Measurements from ENCODE around the gene RIF1. TPM values are rescaled to one million over a fixed set of nuclear protein-coding genes. Genes with fewer than 3 reads are reported as not detected.

Gene RIF1
- total and polyA plus RNA-seq, 4 donors, result 4.3 to 78.3 (median 16.3) TPM

DNA sequence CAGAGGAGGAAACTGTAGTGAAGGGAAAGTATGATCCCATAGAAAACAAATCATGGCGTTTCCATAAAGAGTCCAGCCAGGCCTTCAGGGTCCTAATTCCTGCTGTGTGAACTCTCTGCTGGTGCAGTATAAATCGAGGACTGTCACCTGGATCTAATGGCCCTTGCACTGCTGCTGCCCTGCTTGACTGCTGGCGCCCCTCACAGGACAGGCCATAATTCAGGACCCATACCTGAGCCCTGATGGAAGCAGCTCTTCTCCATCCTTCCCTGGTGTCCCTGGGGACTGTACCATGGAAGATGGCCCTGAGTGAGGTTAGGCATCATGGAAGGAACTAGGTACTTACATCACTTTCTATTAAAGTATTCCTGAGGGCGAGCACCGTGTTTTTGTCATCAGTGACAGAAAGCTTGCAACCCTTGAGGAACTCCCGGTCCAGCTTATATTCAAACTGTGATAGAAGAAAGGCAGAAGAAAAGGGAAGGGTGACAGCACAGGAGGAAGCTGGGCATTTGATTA lies 116.9 kb downstream of the RIF1 start:
- H3K4me1 ChIP-seq (ENCODE audit: control insufficient read depth in 5 of 5, insufficient read depth in 5 of 5, low read length in 5 of 5), result peaks cover 0 to 2% (median 0%) of the 10 kb centered on the region in 5 donors
- H3K36me3 ChIP-seq (ENCODE audit: control insufficient read depth in 4 of 4, insufficient read depth in 4 of 4, low read length in 4 of 4), result peaks cover 0 to 2% (median 0%) of the 10 kb centered on the region in 4 donors
- no peak for DNase-seq
- no peak overlapping the region for H3K9ac ChIP-seq (ENCODE audit: insufficient read depth in 1 of 2, low read length in 2 of 2)
- no peak for ATAC-seq (ENCODE audit: insufficient read depth, low FRiP score)
- TF ChIP-seq CTCF (IDR thresholded peaks at IDR 0.05; ENCODE audit: control extremely low read depth, extremely low read depth), result no peak
- H3K27me3 ChIP-seq (ENCODE audit: control insufficient read depth in 3 of 3, insufficient read depth in 3 of 3, low read length in 2 of 3), result no peaks in the 10 kb centered on the region
- no peak overlapping the region for H3K4me3 ChIP-seq
- 92 to 94% methylated on average over 6 of the region's 6 CpGs for WGBS, 2 donors
- peaks cover 0 to 4% (median 0%) of the 10 kb centered on the region in 4 donors for H3K9me3 ChIP-seq (ENCODE audit: control insufficient read depth in 4 of 4, insufficient read depth in 3 of 4, low read length in 3 of 4)
- no peak overlapping the region for H3K27ac ChIP-seq (ENCODE audit: low read depth in 1 of 2, low read length in 1 of 2)

Small RNA genes lying within 50 kb of the gene (small RNA-seq; reads per million reads assigned to genes)
- gene MIR4773-1 (ENCODE audit: low replicate concordance) (not detected), gene RN7SL124P (ENCODE audit: low replicate concordance) (not detected)

Other genes with a start within 250 kb of the RIF1 start
- gene RBM43, start 148.0 kb upstream of the RIF1 start, total RNA-seq, result 10 to 100 TPM in 1 of 2 donors, 1 to 10 TPM in 1; 7.9 to 17.8 TPM
- 1 to 10 TPM; 3.0 to 3.6 TPM for gene RBM43, start 148.0 kb upstream of the RIF1 start, polyA plus RNA-seq
- gene NMI, start 120.2 kb upstream of the RIF1 start, total RNA-seq, result 10 to 100 TPM; 19.2 to 25.4 TPM
- 10 to 100 TPM; 16.7 to 38.0 TPM for gene NMI, start 120.2 kb upstream of the RIF1 start, polyA plus RNA-seq
- 10 to 100 TPM in 1 of 2 donors, 1 to 10 TPM in 1; 6.0 to 10.7 TPM for gene TNFAIP6, start 52.3 kb upstream of the RIF1 start, total RNA-seq
- gene TNFAIP6, start 52.3 kb upstream of the RIF1 start, polyA plus RNA-seq, result 100 to 1,000 TPM in 1 of 2 donors, 1 to 10 TPM in 1; 1.6 to 134 TPM

Measured in lung (tissue), 13 donors.